HEK293 (cell line): ENCODE results near the gene RIC8B.

Experiments used
- CTCF ChIA-PET: fragments of 350-600 bp; formaldehyde crosslinking; extraction: SDS; loops from one replicate; lab custom pipeline; 2021; ENCODE audit warnings: antibody characterized with exemption; lab: Yijun Ruan, JAX
- POLR2A ChIA-PET: fragments of 300-600 bp; formaldehyde crosslinking; extraction: SDS; loops from one replicate; lab custom pipeline; 2020; ENCODE audit warnings: antibody characterized with exemption, inconsistent platforms; lab: Yijun Ruan, JAX
- H3K27ac ChIP-seq: fragments of 200-500 bp; sonication (Bioruptor generic); 2 replicates; pipeline ENCODE4 v1.5.1; 2014; ENCODE audit warnings: low read depth, low read length, control low read depth, inconsistent platforms; ENCODE audit errors: extremely low read depth
- H3K36me3 ChIP-seq, 2 experiments: fragments of 200-500 bp in 1 of 2; sonication (Bioruptor generic) in 1 of 2; 1 replicate in 1 of 2; 2 replicates in 1 of 2; pipeline ENCODE4 v1.5.1; 2014 to 2017; ENCODE audit warnings: inconsistent platforms in 2 of 2, low read length in 2 of 2; ENCODE audit not compliant: control insufficient read depth in 2 of 2, insufficient read depth in 1 of 2
- H3K4me1 ChIP-seq: fragments of 200-500 bp; sonication (Bioruptor generic); 2 replicates; pipeline ENCODE4 v1.5.1; 2014; ENCODE audit warnings: mild to moderate bottlenecking, low read length, inconsistent platforms; ENCODE audit not compliant: control insufficient read depth, insufficient read depth
- H3K4me3 ChIP-seq: 2 replicates; pipeline ENCODE4 v1.5.1; 2011; ENCODE audit warnings: low read depth, mild to moderate bottlenecking, control low read depth, low read length, moderate library complexity
- H3K9me3 ChIP-seq: fragments of 200-500 bp; sonication (Bioruptor generic); 2 replicates; pipeline ENCODE4 v1.5.1; 2014; ENCODE audit warnings: low read depth, low read length, inconsistent platforms; ENCODE audit not compliant: control insufficient read depth, insufficient read depth
- AEBP2 ChIP-seq: fragments of 450-650 bp; formaldehyde crosslinking; IDR thresholded peaks from 2 replicates; pipeline ENCODE4 v1.5.1; 2016; ENCODE audit warnings: missing biosample characterization, missing genetic modification characterization, borderline replicate concordance
- GLI4 ChIP-seq: fragments of 450-650 bp; formaldehyde crosslinking; IDR thresholded peaks from 2 replicates; pipeline ENCODE4 v1.5.1; 2016; ENCODE audit warnings: missing biosample characterization, missing genetic modification characterization
- KLF7 ChIP-seq: fragments of 450-650 bp; formaldehyde crosslinking; IDR thresholded peaks from 2 replicates; pipeline ENCODE4 v1.5.1; 2016; ENCODE audit warnings: missing biosample characterization, missing genetic modification characterization, borderline replicate concordance
- MYNN ChIP-seq: fragments of 450-650 bp; formaldehyde crosslinking; IDR thresholded peaks from 2 replicates; pipeline ENCODE4 v1.5.1; 2016; ENCODE audit warnings: missing biosample characterization, missing genetic modification characterization, borderline replicate concordance
- PRDM10 ChIP-seq: fragments of 450-650 bp; formaldehyde crosslinking; IDR thresholded peaks from 2 replicates; pipeline ENCODE4 v1.5.1; 2016; ENCODE audit warnings: missing biosample characterization, missing genetic modification characterization
- PRDM4 ChIP-seq: fragments of 450-650 bp; formaldehyde crosslinking; IDR thresholded peaks from 2 replicates; pipeline ENCODE4 v1.5.1; 2017; ENCODE audit warnings: missing biosample characterization, missing genetic modification characterization
- SP3 ChIP-seq: fragments of 450-650 bp; formaldehyde crosslinking; IDR thresholded peaks from 2 replicates; pipeline ENCODE4 v1.5.1; 2016; ENCODE audit warnings: missing biosample characterization, missing genetic modification characterization
- TRIM28 ChIP-seq: IDR thresholded peaks from 2 replicates; pipeline ENCODE4 v1.6.1; 2011; ENCODE audit warnings: low read length, control low read depth, borderline replicate concordance
- WT1 ChIP-seq: fragments of 450-650 bp; formaldehyde crosslinking; IDR thresholded peaks from 2 replicates; pipeline ENCODE4 v1.5.1; 2016; ENCODE audit warnings: missing biosample characterization, missing genetic modification characterization
- ZFP69B ChIP-seq: fragments of 450-650 bp; formaldehyde crosslinking; IDR thresholded peaks from 2 replicates; pipeline ENCODE4 v1.5.1; 2016; ENCODE audit warnings: missing biosample characterization, missing genetic modification characterization
- ZNF157 ChIP-seq: fragments of 450-650 bp; formaldehyde crosslinking; IDR thresholded peaks from 2 replicates; pipeline ENCODE4 v1.5.1; 2016; ENCODE audit warnings: missing biosample characterization, missing genetic modification characterization
- ZNF18 ChIP-seq: fragments of 450-650 bp; formaldehyde crosslinking; IDR thresholded peaks from 2 replicates; pipeline ENCODE4 v1.5.1; 2016; ENCODE audit warnings: missing biosample characterization, missing genetic modification characterization
- ZNF184 ChIP-seq: fragments of 450-650 bp; IDR thresholded peaks from 2 replicates; pipeline ENCODE4 v1.5.1; 2018; ENCODE audit warnings: missing biosample characterization, mild to moderate bottlenecking, missing genetic modification characterization
- ZNF2 ChIP-seq: fragments of 450-650 bp; formaldehyde crosslinking; IDR thresholded peaks from 2 replicates; pipeline ENCODE4 v1.5.1; 2016; ENCODE audit warnings: missing biosample characterization, missing genetic modification characterization
- ZNF324 ChIP-seq: fragments of 450-650 bp; formaldehyde crosslinking; IDR thresholded peaks from 2 replicates; pipeline ENCODE4 v1.5.1; 2016; ENCODE audit warnings: missing biosample characterization, missing genetic modification characterization
- ZNF37A ChIP-seq: fragments of 450-650 bp; IDR thresholded peaks from 2 replicates; pipeline ENCODE4 v1.5.1; 2018; ENCODE audit warnings: missing biosample characterization, missing genetic modification characterization
- ZNF449 ChIP-seq: fragments of 450-650 bp; formaldehyde crosslinking; IDR thresholded peaks from 2 replicates; pipeline ENCODE4 v1.5.1; 2017; ENCODE audit warnings: missing biosample characterization, mild to moderate bottlenecking, missing genetic modification characterization, moderate library complexity
- ZNF521 ChIP-seq: fragments of 450-650 bp; formaldehyde crosslinking; IDR thresholded peaks from 2 replicates; pipeline ENCODE4 v1.5.1; 2017; ENCODE audit warnings: missing biosample characterization, mild to moderate bottlenecking, missing genetic modification characterization
- ZNF580 ChIP-seq: fragments of 450-650 bp; formaldehyde crosslinking; IDR thresholded peaks from 2 replicates; pipeline ENCODE4 v1.5.1; 2016; ENCODE audit warnings: missing biosample characterization, missing genetic modification characterization
- ZNF600 ChIP-seq: fragments of 450-650 bp; formaldehyde crosslinking; IDR thresholded peaks from 2 replicates; pipeline ENCODE4 v1.5.1; 2016; ENCODE audit warnings: missing biosample characterization, missing genetic modification characterization
- ZNF658 ChIP-seq: fragments of 450-650 bp; formaldehyde crosslinking; IDR thresholded peaks from 2 replicates; pipeline ENCODE4; 2016; ENCODE audit warnings: missing biosample characterization, missing genetic modification characterization

The RIC8B gene

GRCh38 chr12:106771425-106771824, 3.1 kb upstream of the RIC8B start:
- ChIA-PET POLR2A (no interaction called here), CTCF (no interaction called here)
- Histone ChIP-seq H3K36me3 (no peaks in the 10 kb centered on the region), H3K27ac (no peak overlapping the region), H3K4me3 (no peak overlapping the region), H3K4me1 (peaks cover 13% of the 10 kb centered on the region), H3K9me3 (no peaks in the 10 kb centered on the region)
- TF ChIP-seq ZNF521: no peak
- TF ChIP-seq GLI4 (tag by site-specific recombination): no peak
- no peak for TF ChIP-seq ZNF580
- TF ChIP-seq ZNF2 (tag by site-specific recombination): no peak
- TF ChIP-seq ZNF184 (tag by site-specific recombination): no peak
- no peak for TF ChIP-seq ZNF37A (tag by site-specific recombination)
- TF ChIP-seq SP3 (tag by site-specific recombination): no peak
- TF ChIP-seq MYNN: no peak
- no peak for TF ChIP-seq AEBP2 (tag by site-specific recombination)
- no peak for TF ChIP-seq ZNF324
- TF ChIP-seq ZNF658 (tag by site-specific recombination): no peak
- no peak for TF ChIP-seq ZNF157

GRCh38 chr12:106773286-106774004, 1.0 kb upstream of the RIC8B start:
- Histone ChIP-seq H3K36me3 (no peaks in the 10 kb centered on the region), H3K27ac (peak overlapping the region; percentile 89), H3K4me1 (no peaks in the 10 kb centered on the region), H3K9me3 (no peaks in the 10 kb centered on the region), H3K4me3 (peak overlapping the region; percentile 78)
- POLR2A ChIA-PET: interaction anchor here (0.6 kb wide), 1 partner anchor 8 kb away, joined by 3 read pairs; no protein-coding TSS in a partner anchor
- CTCF ChIA-PET: no interaction called here
- TF ChIP-seq PRDM10 (tag by site-specific recombination) (peak; percentile 29), TRIM28 (no peak), KLF7 (no peak), ZNF18 (tag by site-specific recombination) (0 out of 2 replicates have a peak, but pooled peaks have one; percentile 19), WT1 (tag by site-specific recombination) (peak; percentile 8; the same call in 1 of the 2 replicates), ZNF449 (tag by site-specific recombination) (no peak), ZFP69B (tag by site-specific recombination) (no peak), PRDM4 (tag by site-specific recombination) (peak; percentile 29; the same call in 1 of the 2 replicates), ZNF600 (0 out of 2 replicates have a peak, but pooled peaks have one; percentile 32), AEBP2 (tag by site-specific recombination) (no peak)
